ENCODE data around the gene ACTL6A.
A peak's percentile ranks its signal among the peaks of the same experiment; 100 is the strongest.
"Not testable (repeated sequence)": the region's sequence is repeated elsewhere in the genome, so short reads cannot be mapped to it uniquely, and the experiment has no call there.

ACTL6A gene

GRCh38 chr3:179562591-179563270 is at the start of gene ACTL6A:
Gene ACTL6A (plus strand): TSS chr3:179562926. CDS start chr3:179563093, 167 bp downstream.
- peak; percentile 99 for DNase-seq (ENCODE audit: low read depth)

- no peak for DNase-seq (ENCODE audit: low read depth)
Measured at GRCh38 chr3:179513862-179514261, 48.9 kb upstream of the ACTL6A start.

GRCh38 chr3:179516461-179517251 is 46.1 kb upstream of the ACTL6A start:
- DNase-seq (ENCODE audit: low read depth): not testable (repeated sequence)

- no peak for DNase-seq (ENCODE audit: low read depth)
Measured at GRCh38 chr3:179526482-179526881, 36.2 kb upstream of the ACTL6A start.

GRCh38 chr3:179526989-179527391 is 35.7 kb upstream of the ACTL6A start:
- DNase-seq (ENCODE audit: low read depth): no peak

DNA sequence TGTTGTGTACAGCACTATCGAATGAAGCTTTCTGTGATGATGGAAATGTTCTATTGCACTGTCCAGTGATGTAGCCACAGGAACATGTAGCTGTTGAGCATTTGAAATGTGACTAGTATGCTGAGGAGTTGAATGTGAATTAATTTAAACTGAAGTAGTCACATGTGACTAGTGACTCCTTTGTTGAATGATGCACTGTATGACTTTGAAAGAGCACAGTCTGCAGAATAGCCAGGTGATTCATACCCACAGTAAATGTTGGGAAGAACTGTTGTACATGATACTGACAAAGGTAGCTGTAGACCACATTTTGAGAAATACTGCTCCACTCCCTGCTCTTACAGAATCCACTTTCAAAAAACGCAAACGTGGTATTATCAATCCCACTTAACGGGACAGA is 34.0 kb upstream of the ACTL6A start:
- DNase-seq (ENCODE audit: low read depth): no peak

GRCh38 chr3:179531576-179531975 is 31.1 kb upstream of the ACTL6A start:
- DNase-seq (ENCODE audit: low read depth): no peak

- DNase-seq (ENCODE audit: low read depth): no peak
Measured at GRCh38 chr3:179533274-179533673, 29.5 kb upstream of the ACTL6A start.

DNA sequence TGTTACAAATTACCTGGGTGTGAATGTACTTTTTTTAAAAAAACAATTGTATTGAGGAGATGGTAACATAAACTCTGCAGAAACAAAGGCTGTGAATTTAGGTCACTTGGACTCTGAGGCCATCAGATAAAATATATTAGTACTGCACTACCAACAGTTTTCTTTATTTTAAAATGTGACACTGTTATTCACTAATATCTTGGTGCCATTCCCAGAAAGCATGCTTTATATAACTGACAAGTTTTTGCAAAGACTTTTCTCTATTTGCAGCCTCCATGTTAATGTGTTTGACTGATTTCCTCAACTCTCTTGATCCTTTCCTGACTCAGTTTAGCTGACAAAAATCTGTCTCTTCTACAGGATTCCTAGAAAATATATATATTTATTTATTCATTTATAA is 26.5 kb upstream of the ACTL6A start:
- no peak for DNase-seq (ENCODE audit: low read depth)

DNA sequence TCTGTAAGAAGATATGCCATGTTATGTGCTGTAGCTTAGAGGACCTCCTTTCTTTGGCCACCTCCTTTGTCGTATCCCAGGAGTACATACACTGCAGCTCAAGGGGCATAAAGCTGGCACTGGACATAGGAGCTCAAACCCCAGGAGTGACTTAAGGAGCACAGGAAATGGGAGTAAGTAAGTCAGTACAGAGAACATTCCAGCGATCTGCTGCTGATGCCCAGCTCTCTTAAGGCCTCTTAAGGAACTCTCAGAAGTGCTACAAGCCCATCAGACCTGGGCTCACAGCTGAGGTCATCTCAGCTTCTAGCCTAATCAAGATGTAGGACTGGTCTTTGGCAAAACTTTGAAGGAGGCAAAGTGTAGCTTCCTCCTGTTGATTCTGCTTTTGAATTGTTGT is 21.6 kb upstream of the ACTL6A start:
- DNase-seq (ENCODE audit: low read depth): no peak

GRCh38 chr3:179541596-179541995 is 21.1 kb upstream of the ACTL6A start:
- DNase-seq (ENCODE audit: low read depth): no peak

GRCh38 chr3:179542375-179542774 is 20.4 kb upstream of the ACTL6A start:
- DNase-seq (ENCODE audit: low read depth): no peak

GRCh38 chr3:179544981-179545645 is 17.6 kb upstream of the ACTL6A start:
- DNase-seq (ENCODE audit: low read depth): no peak

- DNase-seq (ENCODE audit: low read depth): no peak
Measured at GRCh38 chr3:179546814-179547241, 15.9 kb upstream of the ACTL6A start.

DNA sequence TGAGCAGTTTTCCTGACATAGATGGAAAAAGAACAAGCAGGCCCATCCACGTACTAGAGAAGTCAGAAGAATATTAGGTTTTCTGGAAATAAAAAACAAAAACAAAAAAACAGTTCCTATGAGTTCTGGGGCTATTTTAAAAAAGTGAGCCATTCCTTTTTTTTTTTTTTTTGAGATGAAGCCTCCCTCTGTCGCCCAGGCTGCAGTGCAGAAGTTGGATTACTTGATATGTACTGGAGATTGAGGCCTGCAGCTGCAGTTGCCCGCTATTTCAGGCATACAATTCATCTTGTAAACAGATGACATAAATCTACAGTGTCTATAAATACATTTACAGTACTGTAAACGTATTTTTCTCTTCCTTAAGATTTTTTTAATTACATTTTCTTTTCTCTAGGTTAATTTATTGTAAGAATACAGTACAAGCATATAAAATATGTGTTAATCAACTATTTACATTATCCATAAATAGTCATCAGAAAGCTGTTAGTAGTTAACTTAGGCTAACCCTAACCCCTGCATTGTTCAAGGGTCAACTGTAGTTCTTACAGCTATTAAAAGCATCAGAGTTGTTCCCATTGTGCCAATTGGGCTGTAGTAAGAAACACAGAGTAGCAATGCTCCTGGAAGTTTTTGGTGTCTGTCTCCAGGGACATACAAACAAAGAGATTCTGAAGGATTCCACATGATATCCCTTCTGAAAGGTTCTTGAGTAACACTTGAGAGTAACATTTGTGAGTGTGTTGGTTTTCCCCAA is 11.2 kb upstream of the ACTL6A start:
- no peak for DNase-seq (ENCODE audit: low read depth)

DNA sequence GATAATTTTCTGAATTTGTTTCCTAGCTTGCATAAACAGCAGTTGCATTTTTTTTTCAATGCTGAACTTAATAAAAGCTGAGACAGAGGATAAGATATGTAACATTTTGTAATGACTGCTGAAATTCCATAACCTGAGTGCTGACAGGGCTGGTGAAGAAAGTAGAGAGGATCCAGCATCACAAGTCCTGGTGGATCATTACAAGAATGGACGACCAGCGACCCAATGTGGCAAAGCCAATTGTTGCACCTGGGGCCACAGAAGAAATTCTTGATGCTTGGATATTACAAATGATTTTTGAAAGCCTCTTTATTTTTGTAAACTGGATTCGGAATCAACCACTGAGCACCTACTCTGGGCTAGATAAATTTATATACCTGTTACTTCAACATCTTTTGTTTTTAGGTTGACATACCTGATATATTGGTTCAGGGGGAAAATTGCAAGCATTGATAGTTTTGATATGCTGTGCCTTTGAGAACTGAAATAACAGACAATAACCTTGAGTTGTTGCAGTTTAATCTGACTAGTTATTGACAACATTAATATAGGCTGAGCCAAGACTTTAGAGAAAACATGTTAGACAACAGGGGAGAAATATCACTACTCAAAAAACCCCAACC is 3.9 kb upstream of the ACTL6A start:
- DNase-seq (ENCODE audit: low read depth): peak; percentile 4

- no peak for DNase-seq (ENCODE audit: low read depth)
Measured at GRCh38 chr3:179560791-179561190, 1.9 kb upstream of the ACTL6A start.

- peak; percentile 40 for DNase-seq (ENCODE audit: low read depth)
Measured at GRCh38 chr3:179563271-179563783, 601 bp downstream of the ACTL6A start.

- no peak for DNase-seq (ENCODE audit: low read depth)
Measured at GRCh38 chr3:179565496-179565895, 2.8 kb downstream of the ACTL6A start.

DNA sequence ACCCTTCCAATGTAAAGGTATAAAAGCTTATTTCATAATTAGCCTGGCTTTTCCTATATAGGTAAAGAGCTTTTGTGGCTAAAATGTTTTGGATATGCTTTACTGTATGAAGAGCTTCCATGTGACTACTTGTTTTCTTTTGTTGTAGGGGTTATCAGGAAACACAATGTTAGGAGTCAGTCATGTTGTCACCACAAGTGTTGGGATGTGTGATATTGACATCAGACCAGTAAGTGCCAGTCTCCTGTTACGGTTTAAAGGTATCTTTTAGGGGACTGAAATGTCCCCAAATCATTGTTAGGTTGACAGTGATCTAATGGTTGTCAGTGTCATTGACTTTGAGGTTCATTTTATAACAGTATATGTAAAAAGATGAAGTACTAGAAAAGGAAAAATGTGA is 18.3 kb downstream of the ACTL6A start:
- no peak for DNase-seq (ENCODE audit: low read depth)

GRCh38 chr3:179589143-179589542 is 26.4 kb downstream of the ACTL6A start:
- DNase-seq (ENCODE audit: low read depth): no peak

DNA sequence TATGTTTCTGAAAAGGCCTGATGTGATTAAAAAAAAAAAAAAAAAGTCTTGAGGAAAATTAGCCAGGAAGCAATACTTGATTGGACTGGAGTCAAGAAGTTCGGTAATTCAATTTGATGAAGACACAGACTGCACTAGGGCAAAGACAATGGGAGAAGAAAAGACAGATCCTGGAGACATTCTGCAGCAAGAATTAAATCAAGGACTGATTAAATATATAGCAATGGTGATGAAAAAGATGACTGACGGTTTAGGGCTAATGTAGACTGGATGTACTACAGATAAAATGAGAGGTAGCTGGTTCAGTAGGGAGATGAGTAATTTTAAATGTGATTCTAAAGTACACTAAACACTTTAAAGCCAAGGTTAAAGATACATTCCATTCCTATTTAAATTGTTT is 27.9 kb downstream of the ACTL6A start:
- no peak for DNase-seq (ENCODE audit: low read depth)
